HCT116 (cell line): Measurements from ENCODE around the gene THAP3. TPM values are rescaled to one million over a fixed set of nuclear protein-coding genes. Genes with fewer than 3 reads are reported as not detected.

Experiments
- ATAC-seq: fragments of 200-7000 bp; cut with Tn5 transposase; 2 replicates; pipeline ENCODE4 v1.9.1; 2020; ENCODE audit warnings: mild to moderate bottlenecking, moderate library complexity
- BruUV-seq: library from RNA; stranded (reverse); fragments of 400-500 nt; replicated peaks from 2 replicates; lab custom pipeline; 2021; lab: Mats Ljungman, UMichigan
- CTCF ChIA-PET: fragments of 300-600 bp; sonication (Branson Sonifier 250); formaldehyde crosslinking; loops from one replicate; lab custom pipeline; 2021; ENCODE audit warnings: antibody characterized with exemption; lab: Charles Lee
- POLR2A ChIA-PET: fragments of 300-600, 350-600 bp; sonication (Branson Sonifier 250); formaldehyde crosslinking; loops from one replicate; lab custom pipeline; 2021; ENCODE audit warnings: antibody characterized with exemption; lab: Charles Lee
- RAD21 ChIA-PET, 2 experiments: fragments of 300-600 bp; sonication (Branson Sonifier 250); formaldehyde crosslinking; loops; one replicate each; lab custom pipeline; 2023; ENCODE audit warnings: low total read pairs in 2 of 2; ENCODE audit not compliant: uncharacterized antibody in 2 of 2, unreplicated experiment in 2 of 2, low non-redundant PET in 1 of 2; lab: Charles Lee
- DNase-seq: peaks from one replicate; pipeline ENCODE4 v3.0.0-alpha.2; 2010; ENCODE audit warnings: low read depth, low spot score
- H2AFZ ChIP-seq: fragments of 200-600 bp; shearing (Covaris generic), sonication (generic); 2 replicates; pipeline ENCODE4 v1.6.1; 2017; ENCODE audit warnings: low read depth, mixed run types, mixed read lengths, antibody characterized with exemption, low read length; ENCODE audit not compliant: poor library complexity, severe bottlenecking
- H3K27ac ChIP-seq: 2 replicates; pipeline ENCODE4 v1.5.1; 2012; ENCODE audit warnings: low read depth, low read length
- H3K27me3 ChIP-seq: fragments of 200-600 bp; sonication (generic); 2 replicates; pipeline ENCODE4 v1.6.1; 2016; ENCODE audit warnings: mixed run types, low read length, mixed read lengths; ENCODE audit not compliant: insufficient read depth
- H3K36me3 ChIP-seq, 2 experiments: fragments of 200-500 bp in 1 of 2; fragments of 200-600 bp in 1 of 2; sonication (Bioruptor generic) in 1 of 2; sonication (generic) in 1 of 2; 2 replicates each; pipeline versions ENCODE4 v1.5.1 to v1.6.1; 2014 to 2016; ENCODE audit warnings: low read length in 2 of 2, inconsistent platforms in 1 of 2, mixed read lengths in 1 of 2, mixed run types in 1 of 2; ENCODE audit not compliant: insufficient read depth in 2 of 2, control insufficient read depth in 1 of 2
- H3K4me1 ChIP-seq, 2 experiments: fragments of 200-600 bp in 1 of 2; sonication (generic) in 1 of 2; 2 replicates each; pipeline versions ENCODE4 v1.5.1 to v1.6.1; 2012 to 2017; ENCODE audit warnings: low read length in 2 of 2, inconsistent platforms in 1 of 2, mild to moderate bottlenecking in 1 of 2, mixed read lengths in 1 of 2, mixed run types in 1 of 2, moderate library complexity in 1 of 2; ENCODE audit not compliant: insufficient read depth in 2 of 2, control insufficient read depth in 1 of 2
- H3K4me2 ChIP-seq: fragments of 200-600 bp; sonication (generic); 2 replicates; pipeline ENCODE4 v1.6.1; 2017; ENCODE audit warnings: mixed run types, low read length, mixed read lengths
- H3K4me3 ChIP-seq, 2 experiments: fragments of 200-600 bp in 1 of 2; sonication (generic) in 1 of 2; replicated peaks in 1 of 2; 2 replicates each; pipeline ENCODE4 v1.5.1; 2011 to 2016; ENCODE audit warnings: low read length in 2 of 2, control low read depth in 1 of 2, low read depth in 1 of 2, mild to moderate bottlenecking in 1 of 2, mixed read lengths in 1 of 2, mixed run types in 1 of 2
- H3K79me2 ChIP-seq: fragments of 200-600 bp; sonication (generic); 2 replicates; pipeline ENCODE4 v1.6.1; 2017; ENCODE audit warnings: mild to moderate bottlenecking, mixed run types, low read length, moderate library complexity, mixed read lengths; ENCODE audit not compliant: insufficient read depth
- H3K9ac ChIP-seq: fragments of 200-600 bp; sonication (generic); 2 replicates; pipeline ENCODE4 v1.6.1; 2016; ENCODE audit warnings: low read length, mixed read lengths
- H3K9me2 ChIP-seq: fragments of 200-600 bp; sonication (generic), shearing (Covaris generic); 2 replicates; pipeline ENCODE4 v1.6.1; 2017; ENCODE audit warnings: mixed run types, mild to moderate bottlenecking, moderate library complexity; ENCODE audit not compliant: insufficient read depth
- H3K9me3 ChIP-seq, 2 experiments: fragments of 200-500 bp in 1 of 2; fragments of 200-600 bp in 1 of 2; sonication (Bioruptor generic) in 1 of 2; sonication (generic) in 1 of 2; 2 replicates each; pipeline ENCODE4 v1.6.1; 2014 to 2017; ENCODE audit warnings: low read length in 2 of 2, mixed read lengths in 2 of 2, inconsistent platforms in 1 of 2, low read depth in 1 of 2, mild to moderate bottlenecking in 1 of 2, mixed run types in 1 of 2, moderate library complexity in 1 of 2; ENCODE audit not compliant: control insufficient read depth in 1 of 2, insufficient read depth in 1 of 2
- H4K20me1 ChIP-seq: fragments of 200-600 bp; sonication (generic), shearing (Covaris generic); 2 replicates; pipeline ENCODE4 v1.6.1; 2017; ENCODE audit warnings: mixed run types, mild to moderate bottlenecking, moderate library complexity; ENCODE audit not compliant: insufficient read depth
- CEBPB ChIP-seq: IDR thresholded peaks from 2 replicates; pipeline ENCODE4 v1.6.1; 2012; ENCODE audit warnings: low read depth
- EGR1 ChIP-seq: IDR thresholded peaks from 2 replicates; pipeline ENCODE4 v1.6.1; 2012; ENCODE audit warnings: low read depth
- ELF1 ChIP-seq: IDR thresholded peaks from 2 replicates; pipeline ENCODE4 v1.6.1; 2012; ENCODE audit warnings: low read depth, borderline replicate concordance
- EZH2phosphoT487 ChIP-seq: fragments of 200-600 bp; IDR thresholded peaks from 2 replicates; pipeline ENCODE4 v1.6.1; 2018; ENCODE audit warnings: antibody characterized with exemption, borderline replicate concordance
- FOSL1 ChIP-seq: IDR thresholded peaks from 2 replicates; pipeline ENCODE4 v1.6.1; 2012; ENCODE audit warnings: low read depth
- JUND ChIP-seq: IDR thresholded peaks from 2 replicates; pipeline ENCODE4 v1.6.1; 2012
- POLR2A ChIP-seq: IDR thresholded peaks from 2 replicates; pipeline ENCODE4 v1.7.0; 2011; ENCODE audit warnings: borderline replicate concordance; ENCODE audit not compliant: insufficient read depth, insufficient read length; ENCODE audit errors: extremely low read depth
- POLR2AphosphoS5 ChIP-seq: IDR thresholded peaks from 2 replicates; pipeline ENCODE4 v1.6.1; 2011; ENCODE audit warnings: mild to moderate bottlenecking, low read depth, low read length, moderate library complexity
- RAD21 ChIP-seq: IDR thresholded peaks from 2 replicates; pipeline ENCODE4 v1.6.1; 2012; ENCODE audit warnings: low read depth, mild to moderate bottlenecking
- SRF ChIP-seq: IDR thresholded peaks from 2 replicates; pipeline ENCODE4 v1.6.1; 2012; ENCODE audit warnings: low read depth
- TCF7L2 ChIP-seq: IDR thresholded peaks from 2 replicates; pipeline ENCODE4 v1.7.0; 2011; ENCODE audit warnings: borderline replicate concordance, inconsistent platforms; ENCODE audit not compliant: insufficient read depth, insufficient read length; ENCODE audit errors: extremely low read depth
- ZNF274 ChIP-seq: fragments of 200-500 bp; sonication (Bioruptor generic); IDR thresholded peaks from 2 replicates; pipeline ENCODE4 v1.6.1; 2014; ENCODE audit warnings: mild to moderate bottlenecking, low read depth, low read length, inconsistent platforms
- intact Hi-C: fragments of 100-400 bp; cut with micrococcal nuclease; formaldehyde crosslinking; loops from 2 replicates; pipeline ENCODE4 v1.10.0; 2022
- total RNA-seq: library from RNA; stranded (reverse); gene quantifications from one replicate; pipeline ENCODE4 v1.2.1, GENCODE V29; 2021; ENCODE audit not compliant: unreplicated experiment
- TF ChIP-seq, protein P1 (sequence below), 3 experiments: fragments of 200-600 bp in 1 of 3; sonication (generic) in 1 of 3; IDR thresholded peaks in 2 of 3; conservative IDR thresholded peaks in 1 of 3; 2 replicates each; pipeline ENCODE4 v1.5.1; 2012 to 2017; ENCODE audit warnings: low read depth in 2 of 3, low read length in 2 of 3, antibody characterized with exemption in 1 of 3, borderline replicate concordance in 1 of 3, control low read depth in 1 of 3, mild to moderate bottlenecking in 1 of 3, mixed read lengths in 1 of 3, mixed run types in 1 of 3, moderate library complexity in 1 of 3; ENCODE audit not compliant: insufficient read depth in 1 of 3
- TF ChIP-seq, protein P2 (sequence below): IDR thresholded peaks from 2 replicates; pipeline ENCODE4 v1.6.1; 2011; ENCODE audit warnings: mild to moderate bottlenecking, low read length, moderate library complexity; ENCODE audit not compliant: insufficient replicate concordance; ENCODE audit errors: extremely low read depth
- TF ChIP-seq, protein P3 (sequence below): IDR thresholded peaks from 2 replicates; pipeline ENCODE4 v1.6.1; 2012; ENCODE audit warnings: low read depth
- TF ChIP-seq, protein P4 (sequence below): IDR thresholded peaks from 2 replicates; pipeline ENCODE4 v1.6.1; 2012

Gene THAP3
- total RNA-seq, 1 experiment from 2014 or later = 23.1 TPM

DNA sequence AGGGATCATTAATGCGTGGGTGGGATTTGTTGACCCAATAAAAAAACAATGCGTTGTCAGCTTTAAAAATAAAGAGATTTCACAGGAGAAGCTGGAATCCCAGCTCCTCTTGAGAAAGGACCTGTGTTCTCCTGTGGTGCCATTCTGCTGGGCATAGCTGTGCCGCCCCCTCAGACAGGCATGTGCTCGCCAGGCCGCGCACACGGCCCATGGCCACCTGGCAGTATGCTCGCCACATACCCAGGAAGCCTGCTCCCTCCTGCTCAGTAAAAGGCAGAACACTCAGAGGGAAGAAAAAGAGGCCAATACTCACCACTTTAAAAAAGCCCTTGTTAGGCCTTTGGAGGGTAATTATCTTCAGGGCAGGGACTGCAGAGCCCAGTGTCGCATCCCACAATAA is 13.1 kb downstream of the THAP3 start:
- ChIA-PET POLR2A (no interaction called here), CTCF (interaction anchor here (1.4 kb wide), 1 partner anchor 9 kb away, joined by 6 read pairs; no protein-coding TSS in a partner anchor), RAD21 (no interaction called here)
- H3K27me3 ChIP-seq = no peaks in the 10 kb centered on the region
- no peak overlapping the region for H3K4me3 ChIP-seq
- BruUV-seq = no TSS peak
- no peaks in the 10 kb centered on the region for H3K9me2 ChIP-seq
- H3K4me2 ChIP-seq = no peak overlapping the region
- peaks cover 33 to 40% of the 10 kb centered on the region in 2 experiments for H3K36me3 ChIP-seq
- no peaks in the 10 kb centered on the region for H3K4me1 ChIP-seq
- no peak overlapping the region for H3K27ac ChIP-seq
- H2AFZ ChIP-seq = no peak overlapping the region
- DNase-seq (no peak), ATAC-seq (no peak)
- no peak overlapping the region for H3K9ac ChIP-seq
- TF ChIP-seq SRF (no peak), ZNF274 (no peak), POLR2A (no peak), JUND (no peak), TCF7L2 (no peak), ELF1 (no peak), EGR1 (no peak), POLR2AphosphoS5 (no peak), CEBPB (no peak), EZH2phosphoT487 (no peak), FOSL1 (no peak), RAD21 (no peak)
- TF ChIP-seq, protein P1, sequence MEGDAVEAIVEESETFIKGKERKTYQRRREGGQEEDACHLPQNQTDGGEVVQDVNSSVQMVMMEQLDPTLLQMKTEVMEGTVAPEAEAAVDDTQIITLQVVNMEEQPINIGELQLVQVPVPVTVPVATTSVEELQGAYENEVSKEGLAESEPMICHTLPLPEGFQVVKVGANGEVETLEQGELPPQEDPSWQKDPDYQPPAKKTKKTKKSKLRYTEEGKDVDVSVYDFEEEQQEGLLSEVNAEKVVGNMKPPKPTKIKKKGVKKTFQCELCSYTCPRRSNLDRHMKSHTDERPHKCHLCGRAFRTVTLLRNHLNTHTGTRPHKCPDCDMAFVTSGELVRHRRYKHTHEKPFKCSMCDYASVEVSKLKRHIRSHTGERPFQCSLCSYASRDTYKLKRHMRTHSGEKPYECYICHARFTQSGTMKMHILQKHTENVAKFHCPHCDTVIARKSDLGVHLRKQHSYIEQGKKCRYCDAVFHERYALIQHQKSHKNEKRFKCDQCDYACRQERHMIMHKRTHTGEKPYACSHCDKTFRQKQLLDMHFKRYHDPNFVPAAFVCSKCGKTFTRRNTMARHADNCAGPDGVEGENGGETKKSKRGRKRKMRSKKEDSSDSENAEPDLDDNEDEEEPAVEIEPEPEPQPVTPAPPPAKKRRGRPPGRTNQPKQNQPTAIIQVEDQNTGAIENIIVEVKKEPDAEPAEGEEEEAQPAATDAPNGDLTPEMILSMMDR (IDR thresholded peaks at IDR 0.05 in 2 of 3, conservative IDR thresholded peaks at IDR 0.05 in 1 of 3; ENCODE audit: borderline replicate concordance in 1 of 3, insufficient read depth in 1 of 3, low read depth in 2 of 3, low read length in 2 of 3) = no peak
- TF ChIP-seq, protein P2, sequence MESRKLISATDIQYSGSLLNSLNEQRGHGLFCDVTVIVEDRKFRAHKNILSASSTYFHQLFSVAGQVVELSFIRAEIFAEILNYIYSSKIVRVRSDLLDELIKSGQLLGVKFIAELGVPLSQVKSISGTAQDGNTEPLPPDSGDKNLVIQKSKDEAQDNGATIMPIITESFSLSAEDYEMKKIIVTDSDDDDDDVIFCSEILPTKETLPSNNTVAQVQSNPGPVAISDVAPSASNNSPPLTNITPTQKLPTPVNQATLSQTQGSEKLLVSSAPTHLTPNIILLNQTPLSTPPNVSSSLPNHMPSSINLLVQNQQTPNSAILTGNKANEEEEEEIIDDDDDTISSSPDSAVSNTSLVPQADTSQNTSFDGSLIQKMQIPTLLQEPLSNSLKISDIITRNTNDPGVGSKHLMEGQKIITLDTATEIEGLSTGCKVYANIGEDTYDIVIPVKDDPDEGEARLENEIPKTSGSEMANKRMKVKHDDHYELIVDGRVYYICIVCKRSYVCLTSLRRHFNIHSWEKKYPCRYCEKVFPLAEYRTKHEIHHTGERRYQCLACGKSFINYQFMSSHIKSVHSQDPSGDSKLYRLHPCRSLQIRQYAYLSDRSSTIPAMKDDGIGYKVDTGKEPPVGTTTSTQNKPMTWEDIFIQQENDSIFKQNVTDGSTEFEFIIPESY = no peak
- TF ChIP-seq, protein P3, sequence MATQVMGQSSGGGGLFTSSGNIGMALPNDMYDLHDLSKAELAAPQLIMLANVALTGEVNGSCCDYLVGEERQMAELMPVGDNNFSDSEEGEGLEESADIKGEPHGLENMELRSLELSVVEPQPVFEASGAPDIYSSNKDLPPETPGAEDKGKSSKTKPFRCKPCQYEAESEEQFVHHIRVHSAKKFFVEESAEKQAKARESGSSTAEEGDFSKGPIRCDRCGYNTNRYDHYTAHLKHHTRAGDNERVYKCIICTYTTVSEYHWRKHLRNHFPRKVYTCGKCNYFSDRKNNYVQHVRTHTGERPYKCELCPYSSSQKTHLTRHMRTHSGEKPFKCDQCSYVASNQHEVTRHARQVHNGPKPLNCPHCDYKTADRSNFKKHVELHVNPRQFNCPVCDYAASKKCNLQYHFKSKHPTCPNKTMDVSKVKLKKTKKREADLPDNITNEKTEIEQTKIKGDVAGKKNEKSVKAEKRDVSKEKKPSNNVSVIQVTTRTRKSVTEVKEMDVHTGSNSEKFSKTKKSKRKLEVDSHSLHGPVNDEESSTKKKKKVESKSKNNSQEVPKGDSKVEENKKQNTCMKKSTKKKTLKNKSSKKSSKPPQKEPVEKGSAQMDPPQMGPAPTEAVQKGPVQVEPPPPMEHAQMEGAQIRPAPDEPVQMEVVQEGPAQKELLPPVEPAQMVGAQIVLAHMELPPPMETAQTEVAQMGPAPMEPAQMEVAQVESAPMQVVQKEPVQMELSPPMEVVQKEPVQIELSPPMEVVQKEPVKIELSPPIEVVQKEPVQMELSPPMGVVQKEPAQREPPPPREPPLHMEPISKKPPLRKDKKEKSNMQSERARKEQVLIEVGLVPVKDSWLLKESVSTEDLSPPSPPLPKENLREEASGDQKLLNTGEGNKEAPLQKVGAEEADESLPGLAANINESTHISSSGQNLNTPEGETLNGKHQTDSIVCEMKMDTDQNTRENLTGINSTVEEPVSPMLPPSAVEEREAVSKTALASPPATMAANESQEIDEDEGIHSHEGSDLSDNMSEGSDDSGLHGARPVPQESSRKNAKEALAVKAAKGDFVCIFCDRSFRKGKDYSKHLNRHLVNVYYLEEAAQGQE = no peak
- TF ChIP-seq, protein P4, sequence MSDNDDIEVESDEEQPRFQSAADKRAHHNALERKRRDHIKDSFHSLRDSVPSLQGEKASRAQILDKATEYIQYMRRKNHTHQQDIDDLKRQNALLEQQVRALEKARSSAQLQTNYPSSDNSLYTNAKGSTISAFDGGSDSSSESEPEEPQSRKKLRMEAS = no peak
- intact Hi-C loops = no loop called here
- no peaks in the 10 kb centered on the region for H3K9me3 ChIP-seq
- no peaks in the 10 kb centered on the region for H3K79me2 ChIP-seq
- no peaks in the 10 kb centered on the region for H4K20me1 ChIP-seq
